Fibroblast of skin of abdomen (primary cell): ENCODE data around the gene DCC.

Experiments used
- DNase-seq: peaks from one replicate; pipeline ENCODE4 v3.0.0-alpha.2; 2013

Gene DCC

GRCh38 chr18:53115876-53116585 lies 776.0 kb downstream of the DCC start:
- no peak for DNase-seq

- no peak for DNase-seq
Observed at GRCh38 chr18:53117851-53118250, 777.9 kb downstream of the DCC start.

- DNase-seq, result no peak
Observed at GRCh38 chr18:53126210-53126609, 786.2 kb downstream of the DCC start.

GRCh38 chr18:53131001-53131400 lies 791.0 kb downstream of the DCC start:
- DNase-seq, result no peak

- DNase-seq, result no peak
Observed at GRCh38 chr18:53134711-53135110, 794.7 kb downstream of the DCC start.

- no peak for DNase-seq
Observed at GRCh38 chr18:53135654-53136053, 795.7 kb downstream of the DCC start.

GRCh38 chr18:53139746-53140500 lies 799.9 kb downstream of the DCC start:
- no peak for DNase-seq

- DNase-seq, result no peak
Observed at GRCh38 chr18:53142005-53142404, 802.0 kb downstream of the DCC start.

- DNase-seq, result no peak
Observed at GRCh38 chr18:53147472-53147871, 807.5 kb downstream of the DCC start.

- DNase-seq, result no peak
Observed at GRCh38 chr18:53148123-53148522, 808.1 kb downstream of the DCC start.

- no peak for DNase-seq
Observed at GRCh38 chr18:53152476-53152875, 812.5 kb downstream of the DCC start.

- DNase-seq, result no peak
Observed at GRCh38 chr18:53153281-53153680, 813.3 kb downstream of the DCC start.

GRCh38 chr18:53153800-53154199 lies 813.8 kb downstream of the DCC start:
- DNase-seq, result no peak

- DNase-seq, result no peak
Observed at GRCh38 chr18:53165770-53166169, 825.8 kb downstream of the DCC start.

- DNase-seq, result no peak
Observed at GRCh38 chr18:53169346-53169745, 829.3 kb downstream of the DCC start.

- no peak for DNase-seq
Observed at GRCh38 chr18:53191634-53192033, 851.6 kb downstream of the DCC start.

GRCh38 chr18:53193870-53194269 lies 853.9 kb downstream of the DCC start:
- no peak for DNase-seq

GRCh38 chr18:53219853-53220252 lies 879.9 kb downstream of the DCC start:
- DNase-seq, result no peak

- DNase-seq, result no peak
Observed at GRCh38 chr18:53224128-53224778, 884.3 kb downstream of the DCC start.

- no peak for DNase-seq
Observed at GRCh38 chr18:53225567-53226325, 885.7 kb downstream of the DCC start.

GRCh38 chr18:53234610-53235009 lies 894.6 kb downstream of the DCC start:
- DNase-seq, result no peak

GRCh38 chr18:53241161-53241560 lies 901.2 kb downstream of the DCC start:
- no peak for DNase-seq

GRCh38 chr18:53253789-53254188 lies 913.8 kb downstream of the DCC start:
- no peak for DNase-seq
